Nucleus accumbens (tissue), 56 donors: ENCODE results near the gene NCAPH2.

Experiments
- DNase-seq, 56 donors: peaks; one replicate each; lab custom pipeline; 2025; lab: John Stamatoyannopoulos, UW

The NCAPH2 gene

DNA sequence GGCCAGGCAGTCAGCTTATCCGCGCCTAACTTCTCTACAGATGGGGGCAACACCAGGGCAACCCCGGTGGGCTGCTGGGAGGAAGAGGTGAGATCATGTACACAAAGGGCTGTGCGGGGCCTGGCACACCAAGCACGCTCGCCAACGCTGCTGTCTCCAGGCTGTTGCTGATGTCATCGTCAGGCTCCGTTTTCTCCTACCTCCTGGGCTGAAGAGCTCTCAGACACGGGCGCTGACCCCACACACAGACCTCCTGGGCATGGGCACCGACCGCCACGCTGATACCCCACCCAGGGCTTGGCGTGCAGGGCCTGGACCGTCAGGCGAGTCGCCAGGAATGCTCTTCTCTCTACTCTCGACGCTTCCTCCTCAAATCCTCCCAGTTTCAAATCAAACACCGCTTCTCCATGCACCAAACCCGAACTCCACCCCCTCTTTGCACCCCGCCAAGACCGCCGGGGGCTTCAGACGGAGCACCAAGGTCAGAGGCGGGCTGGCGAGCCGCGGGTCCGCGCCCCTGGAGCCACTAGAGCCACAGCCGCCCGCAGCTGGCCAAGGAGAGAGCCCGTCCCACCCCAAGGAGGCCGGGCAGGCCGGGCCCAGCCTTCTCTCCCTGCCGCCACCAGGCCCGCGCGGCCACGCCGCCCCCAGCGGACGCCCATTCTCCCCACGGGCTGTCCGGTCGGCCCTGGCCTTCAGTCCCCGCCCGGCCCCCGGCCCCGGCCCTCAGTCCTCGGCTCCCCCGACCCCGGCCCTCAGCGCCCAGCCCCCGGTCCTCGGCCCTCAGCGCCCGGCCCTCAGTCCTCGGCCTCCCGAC lies 34.0 kb upstream of the NCAPH2 start:
- peak in 16 of 56 donors; percentile 4 to 41 (median 20) for DNase-seq

DNA sequence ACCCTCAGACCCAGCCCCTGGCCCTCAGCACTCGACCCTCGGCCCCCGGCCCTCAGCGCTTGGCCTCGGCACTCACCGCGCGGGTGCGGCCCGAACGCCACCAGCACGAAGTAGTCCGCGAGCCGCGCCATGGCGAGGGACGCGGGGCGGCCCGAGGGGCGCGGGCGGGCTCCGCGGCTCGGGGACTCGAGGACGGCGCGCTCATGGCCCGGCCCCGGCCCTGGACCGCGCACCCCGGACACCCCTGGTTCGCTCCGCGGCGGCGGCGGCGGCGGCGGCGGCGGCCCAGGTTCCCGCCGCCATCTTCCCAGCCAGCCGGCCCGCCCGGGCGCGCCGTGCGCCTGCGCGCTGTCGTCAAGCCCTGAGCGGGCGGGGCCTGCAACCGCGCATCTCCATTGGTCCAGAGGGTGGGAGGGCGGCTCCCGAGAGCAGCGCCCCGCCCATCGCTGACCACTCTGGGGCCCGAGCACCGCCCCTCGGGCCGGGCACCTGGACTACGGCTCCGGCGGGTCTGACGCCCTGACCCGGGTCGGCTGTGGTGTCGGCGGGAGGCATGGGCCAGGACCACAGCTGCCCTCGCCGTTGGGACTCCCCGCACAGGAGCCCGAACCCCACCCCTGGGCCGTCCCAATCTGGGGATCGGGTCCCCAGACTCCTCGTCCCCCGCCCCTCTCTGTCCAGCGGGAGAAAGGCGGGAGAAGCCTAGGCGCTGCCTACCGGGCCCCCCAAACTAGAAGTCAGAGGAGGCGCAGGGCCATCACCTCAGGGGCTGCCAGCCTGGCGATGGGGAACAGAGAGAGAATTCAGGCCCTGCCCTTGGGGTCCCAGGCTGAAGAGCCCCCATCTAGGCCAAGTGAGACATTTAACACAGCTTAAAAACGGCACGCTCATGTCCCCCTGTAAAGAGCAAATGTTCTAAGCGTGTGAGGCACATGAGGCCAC lies 33.0 kb upstream of the NCAPH2 start, which contains the start of gene SBF1:
TSS of gene SBF1 (minus strand) at position 326 of the 942 bp plus-strand sequence. CDS start at position 131, 195 bp downstream.
- DNase-seq, result peak; percentile 21 to 93 (median 84)

DNA sequence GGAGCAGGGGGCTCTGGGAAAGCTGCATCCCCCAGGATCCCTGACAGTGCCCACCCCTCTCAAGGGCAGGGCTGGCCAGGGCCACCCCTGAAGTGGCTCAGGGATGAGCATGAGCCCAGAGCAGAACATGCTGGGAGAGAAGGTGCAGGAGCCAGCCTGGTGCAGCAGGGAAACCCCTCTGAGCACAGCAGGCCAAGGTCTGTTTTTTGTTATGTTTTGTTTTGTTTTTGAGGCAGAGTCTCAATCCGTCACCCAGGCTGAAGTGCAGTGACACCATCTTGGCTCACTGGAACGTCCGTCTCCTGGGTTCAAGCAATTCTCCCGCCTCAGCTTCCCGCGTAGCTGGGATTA lies 32.4 kb upstream of the NCAPH2 start:
- DNase-seq, result no peak

DNA sequence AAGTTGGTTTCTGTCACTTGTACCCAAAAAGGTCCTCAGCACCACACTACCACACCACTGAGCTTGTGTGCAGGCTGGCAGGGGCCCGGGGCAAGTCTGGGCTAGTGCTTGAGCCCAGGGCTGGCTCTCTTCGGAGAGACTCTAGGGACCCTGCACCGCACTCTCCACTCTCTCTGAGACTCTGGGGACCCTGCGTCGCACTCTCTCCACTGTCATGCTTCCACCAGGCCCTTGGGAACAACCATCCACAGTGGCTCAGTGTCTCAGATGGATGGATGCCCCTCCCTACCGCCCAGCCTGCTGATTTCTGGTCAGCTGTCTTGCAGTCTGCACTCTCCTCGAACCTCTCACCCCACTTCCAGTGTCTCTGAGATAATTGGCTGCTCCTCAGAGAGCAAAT lies 31.2 kb upstream of the NCAPH2 start:
- no peak for DNase-seq

DNA sequence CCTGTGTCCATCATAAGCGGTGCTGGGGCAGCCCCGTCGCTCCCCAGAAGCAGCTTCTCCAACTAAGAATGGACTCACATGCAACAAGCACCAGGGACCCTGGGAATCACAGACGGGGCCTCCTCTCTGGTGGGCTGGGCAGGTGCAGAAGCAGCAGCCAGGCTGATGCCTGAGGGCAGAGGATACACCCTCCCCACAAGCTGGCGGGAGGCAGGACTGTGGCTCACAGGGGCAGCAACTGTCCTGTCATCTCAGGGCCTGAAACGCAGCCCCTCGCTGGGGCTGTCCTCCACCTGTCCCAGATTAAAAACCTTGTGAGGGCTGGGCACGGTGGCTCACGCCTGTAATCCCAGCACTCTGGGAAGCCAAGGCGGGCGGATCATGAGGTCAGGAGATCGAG lies 30.1 kb upstream of the NCAPH2 start:
- DNase-seq, result no peak

DNA sequence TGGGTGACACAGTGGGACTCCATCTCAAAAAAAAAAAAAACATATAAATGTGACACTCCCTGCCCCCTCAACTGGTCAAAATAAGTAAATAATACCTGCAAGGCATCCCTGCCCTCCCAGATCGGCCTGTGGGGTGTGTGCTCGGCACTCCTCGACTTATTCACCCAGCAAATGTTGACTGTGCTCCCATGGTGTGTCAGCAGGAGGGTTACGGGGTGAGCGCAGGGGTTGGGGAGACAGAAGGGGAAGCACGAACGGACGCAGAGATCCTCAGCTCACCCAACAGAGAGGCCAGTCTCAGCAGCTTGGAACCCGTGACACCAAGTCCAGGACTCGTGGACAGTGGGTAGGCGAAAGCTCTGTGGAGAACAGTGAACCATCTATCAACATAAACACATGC lies 28.3 kb upstream of the NCAPH2 start:
- no peak for DNase-seq

DNA sequence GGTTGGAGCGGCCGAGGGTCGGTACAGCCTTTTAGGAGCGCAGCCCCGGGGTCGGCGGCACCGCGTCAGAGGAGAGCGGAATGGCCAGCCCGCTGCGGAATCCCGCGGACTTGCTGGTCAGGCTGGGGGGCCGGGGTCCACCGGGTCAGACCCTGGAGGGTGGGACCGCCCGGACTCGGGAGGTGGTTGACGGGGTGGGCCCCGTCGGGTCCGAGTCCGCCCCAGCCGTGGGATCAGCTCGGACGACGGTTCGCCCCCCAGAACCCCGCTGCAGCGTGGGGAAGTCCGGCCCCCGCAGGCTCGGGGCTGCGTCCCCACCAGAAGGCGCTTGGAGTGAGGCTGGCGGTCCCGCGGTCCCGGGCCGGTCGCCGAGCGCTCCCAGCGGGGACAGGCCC lies 27.0 kb upstream of the NCAPH2 start:
- DNase-seq, result no peak

DNA sequence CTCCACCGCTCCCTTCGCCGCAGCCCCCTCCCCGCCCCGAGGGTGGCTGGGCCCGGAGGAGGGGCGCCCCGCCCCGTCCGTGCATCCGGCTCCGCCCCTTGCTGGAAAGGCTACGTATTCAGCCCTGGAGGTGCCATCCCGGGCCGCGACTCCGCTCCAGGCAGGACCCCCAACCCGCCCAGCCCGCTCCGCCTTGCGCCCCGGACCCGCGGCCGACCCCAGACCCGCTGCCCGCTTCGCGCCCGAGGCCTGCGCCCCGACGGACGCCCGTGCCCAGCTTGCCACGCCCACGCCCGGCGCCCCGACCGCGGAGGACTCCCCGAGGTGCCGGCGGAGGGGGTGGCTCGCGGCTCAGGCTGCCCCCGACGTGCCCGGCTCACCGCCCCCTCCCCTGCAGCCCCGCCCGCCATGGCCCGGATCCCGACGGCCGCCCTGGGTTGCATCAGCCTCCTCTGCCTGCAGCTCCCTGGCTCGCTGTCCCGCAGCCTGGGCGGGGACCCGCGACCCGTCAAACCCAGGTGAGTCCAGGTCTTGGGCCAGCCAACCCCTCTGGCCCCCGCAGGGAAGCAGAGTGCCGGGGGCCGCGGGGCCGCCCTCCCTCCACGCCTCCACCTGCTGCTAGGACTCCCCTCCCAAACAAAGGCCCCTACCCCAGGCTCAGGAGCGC lies 26.5 kb upstream of the NCAPH2 start, which contains the start of gene ADM2:
TSS of gene ADM2 (plus strand) at position 104 of the 667 bp plus-strand sequence. CDS start at position 409, 305 bp downstream.
- peak in 1 of 56 donors; percentile 10 for DNase-seq

DNA sequence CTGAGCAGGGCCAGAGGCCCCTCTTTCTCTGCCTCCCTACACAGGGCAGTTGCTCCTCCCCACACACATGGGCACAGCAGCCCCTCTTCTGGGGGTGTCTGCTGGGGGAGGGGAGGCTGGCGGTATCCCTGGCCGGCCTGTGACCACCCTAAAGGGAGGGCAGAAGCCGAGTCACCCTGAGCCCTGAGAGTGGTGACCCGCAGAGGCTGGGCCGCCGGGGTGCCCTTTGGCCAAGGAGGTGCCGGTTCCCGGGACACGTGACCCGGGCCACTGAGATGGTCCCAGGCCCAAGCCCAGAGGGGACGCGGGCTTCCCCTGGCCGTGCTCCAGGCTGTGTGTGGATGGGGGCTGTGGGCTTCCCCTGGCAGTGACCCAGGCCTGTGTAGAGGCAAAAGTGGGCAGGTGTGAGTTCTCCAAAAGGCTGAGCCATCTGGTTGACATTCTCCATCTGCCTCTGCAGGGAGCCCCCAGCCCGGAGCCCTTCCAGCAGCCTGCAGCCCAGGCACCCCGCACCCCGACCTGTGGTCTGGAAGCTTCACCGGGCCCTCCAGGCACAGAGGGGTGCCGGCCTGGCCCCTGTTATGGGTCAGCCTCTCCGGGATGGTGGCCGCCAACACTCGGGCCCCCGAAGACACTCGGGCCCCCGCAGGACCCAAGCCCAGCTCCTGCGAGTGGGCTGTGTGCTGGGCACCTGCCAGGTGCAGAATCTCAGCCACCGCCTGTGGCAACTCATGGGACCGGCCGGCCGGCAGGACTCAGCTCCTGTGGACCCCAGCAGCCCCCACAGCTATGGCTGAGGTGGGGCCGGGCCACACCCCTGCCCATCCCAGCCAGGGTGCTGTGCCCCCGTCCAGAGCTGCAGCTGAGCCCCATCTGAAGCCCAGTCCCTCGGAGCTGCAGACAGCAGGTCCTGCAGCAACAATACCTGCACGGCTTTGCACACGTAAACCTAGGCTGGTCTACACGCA lies 25.6 kb upstream of the NCAPH2 start:
- DNase-seq, result no peak

DNA sequence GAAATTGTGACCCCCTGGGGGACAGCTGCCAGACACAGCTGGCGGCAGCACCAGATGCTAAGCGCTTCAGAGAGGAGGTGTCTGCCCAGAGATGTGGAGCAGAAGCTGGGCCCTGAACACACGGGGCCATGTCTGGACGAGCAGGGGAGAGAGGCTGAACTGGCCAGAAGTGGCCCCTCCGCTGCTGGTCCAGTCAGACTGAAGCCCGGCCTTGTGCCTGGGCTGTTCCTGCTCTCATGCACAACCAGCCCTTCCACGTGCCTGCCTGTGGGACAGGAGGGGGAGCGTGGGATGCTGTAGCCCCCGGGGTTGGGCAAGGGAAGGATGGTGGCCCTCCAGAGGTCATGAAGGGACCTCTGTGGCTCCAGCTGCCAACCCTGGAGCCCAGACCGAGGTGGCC lies 24.9 kb upstream of the NCAPH2 start:
- no peak for DNase-seq

DNA sequence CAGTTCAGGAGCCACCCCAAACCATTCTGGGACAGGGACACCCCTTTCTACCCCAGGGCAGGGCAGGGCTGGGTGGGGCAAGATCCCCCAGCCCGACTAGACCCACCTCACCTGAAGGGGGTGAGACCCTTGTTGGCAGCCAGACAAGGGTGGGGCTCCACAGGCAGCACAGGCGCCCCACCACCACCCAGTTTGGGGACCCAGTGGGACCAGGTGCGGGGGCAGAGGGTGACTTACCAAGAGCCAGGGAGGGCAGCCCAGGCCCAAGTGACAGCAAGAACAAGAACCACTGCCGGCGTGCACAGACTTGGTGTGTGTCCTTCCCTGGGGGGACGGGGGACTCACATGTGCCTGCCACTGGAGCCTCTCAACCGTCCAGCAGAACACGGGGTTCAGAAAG lies 24.5 kb upstream of the NCAPH2 start:
- DNase-seq, result no peak

DNA sequence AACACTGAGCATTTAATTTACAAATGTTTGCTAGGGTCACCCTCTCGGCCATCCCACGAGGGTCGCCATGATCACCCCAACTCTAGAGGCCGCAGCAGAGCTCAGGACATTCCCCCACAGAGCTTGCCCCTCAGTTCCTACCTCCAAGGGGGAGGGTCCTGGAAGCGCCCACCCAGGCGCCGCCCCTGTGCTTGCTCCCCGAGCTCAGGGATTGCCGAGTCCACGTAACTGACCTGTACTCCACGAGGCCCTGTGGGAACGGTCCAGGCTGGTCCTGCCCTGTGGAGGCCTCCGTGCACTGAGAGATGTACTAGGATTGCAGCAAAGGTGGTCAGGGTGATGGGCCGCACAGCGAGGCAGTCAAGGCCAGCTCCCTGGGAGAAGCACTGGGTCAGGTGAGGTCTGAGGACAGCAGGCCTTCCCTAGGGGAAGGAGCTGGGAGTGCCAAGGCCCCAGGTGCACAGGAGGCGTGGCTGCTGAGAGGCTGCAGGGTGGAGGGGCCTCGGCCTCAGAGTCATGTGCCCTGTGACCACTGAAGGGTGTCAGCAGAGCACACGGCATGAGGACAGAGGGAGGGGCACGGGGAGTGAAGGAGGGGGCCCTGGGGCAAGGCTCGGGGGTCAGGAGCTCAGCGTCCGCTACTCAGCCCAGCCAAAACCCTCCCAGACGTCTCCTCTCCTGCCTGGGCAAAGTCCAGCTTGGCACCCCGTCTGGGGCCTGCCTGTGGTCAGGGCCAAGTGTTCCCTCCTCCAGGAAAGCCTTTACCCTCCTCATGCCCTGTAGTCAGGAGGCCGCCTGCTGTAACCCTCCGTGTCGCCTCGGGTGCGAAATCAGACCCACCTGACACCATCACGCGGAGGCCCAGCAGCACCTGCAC lies 23.8 kb upstream of the NCAPH2 start:
- no peak for DNase-seq

DNA sequence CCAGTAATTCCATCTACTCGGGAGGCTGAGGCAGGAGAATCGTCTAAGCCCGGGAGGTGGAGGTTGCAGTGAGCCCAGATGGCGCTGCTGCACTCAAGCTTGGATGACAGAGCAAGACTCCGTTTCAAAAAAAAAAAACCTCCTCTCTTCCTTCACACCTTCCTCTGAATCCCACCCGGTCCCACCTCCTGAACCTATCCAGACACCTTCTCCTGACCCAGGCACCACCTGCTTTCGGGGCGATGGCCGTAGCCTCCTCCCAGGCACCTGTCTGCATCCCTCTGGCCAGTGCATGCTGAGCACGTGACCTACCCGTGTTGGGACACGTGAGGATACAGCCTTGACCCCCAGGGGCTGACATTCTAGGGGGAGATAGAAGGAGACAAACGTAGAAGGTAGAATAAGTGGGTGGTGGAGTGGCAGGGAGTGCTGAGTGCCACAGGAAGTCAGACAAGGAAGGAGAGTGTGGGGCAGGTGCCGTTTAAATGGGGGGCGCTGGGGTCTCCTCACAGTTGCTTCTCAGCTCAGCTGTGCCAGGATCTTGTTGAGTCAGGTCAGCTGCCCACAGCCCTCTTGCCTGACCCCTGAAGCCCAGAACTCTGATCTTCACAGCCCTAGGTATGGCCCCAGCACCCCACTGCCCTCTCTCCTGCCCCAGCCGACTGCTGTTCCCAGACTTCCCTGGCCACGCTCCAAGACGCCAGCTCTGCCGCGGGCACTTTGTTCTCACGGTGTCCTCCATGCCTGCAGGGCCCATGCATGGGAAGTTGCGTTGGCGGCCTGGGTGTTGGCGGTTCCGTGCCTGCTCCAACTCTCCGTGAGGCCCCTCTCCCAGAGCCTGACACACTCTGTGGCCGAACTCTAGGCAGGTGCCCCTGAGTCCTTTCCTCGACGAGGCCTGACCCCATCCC lies 22.5 kb upstream of the NCAPH2 start:
- DNase-seq, result no peak

DNA sequence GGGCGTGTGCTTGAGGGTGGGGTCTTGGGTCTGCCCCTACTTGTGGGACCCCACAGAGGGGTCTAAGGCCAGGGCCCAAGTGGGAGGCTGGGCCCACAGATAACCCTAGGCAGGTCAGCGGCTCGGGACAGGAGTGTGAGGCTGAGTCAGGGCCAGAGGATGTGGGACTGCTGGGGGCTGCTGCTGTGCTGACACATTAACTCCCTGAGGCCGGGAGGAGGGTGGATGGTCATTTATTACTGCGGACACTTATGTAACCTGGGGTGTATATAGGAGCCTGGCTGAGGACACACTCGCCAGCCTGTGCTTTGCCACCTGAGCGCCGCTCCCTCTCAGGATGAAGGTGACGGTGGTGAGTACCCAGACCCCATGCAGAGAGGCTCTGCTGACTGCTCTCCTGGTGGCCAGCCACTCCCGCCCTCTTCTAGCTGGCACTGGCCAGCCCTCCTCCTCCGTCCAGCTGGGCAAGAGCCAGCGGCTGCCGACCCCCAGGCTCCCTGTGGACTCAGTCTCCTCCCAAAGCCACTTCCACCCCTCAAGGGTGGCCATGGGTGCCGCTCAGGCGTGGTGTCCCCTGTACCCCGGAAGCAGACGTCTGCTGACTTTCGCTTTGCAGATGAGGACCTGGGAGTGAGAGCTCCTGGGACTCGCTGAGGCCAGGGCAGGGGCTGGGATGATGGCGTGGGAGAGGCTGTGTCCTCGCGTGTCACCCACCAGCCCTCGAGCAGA lies 21.3 kb upstream of the NCAPH2 start, which contains the start of gene MIOX:
TSS of gene MIOX (plus strand) at position 299 of the 729 bp plus-strand sequence. CDS start at position 338, 39 bp downstream.
- no peak for DNase-seq

DNA sequence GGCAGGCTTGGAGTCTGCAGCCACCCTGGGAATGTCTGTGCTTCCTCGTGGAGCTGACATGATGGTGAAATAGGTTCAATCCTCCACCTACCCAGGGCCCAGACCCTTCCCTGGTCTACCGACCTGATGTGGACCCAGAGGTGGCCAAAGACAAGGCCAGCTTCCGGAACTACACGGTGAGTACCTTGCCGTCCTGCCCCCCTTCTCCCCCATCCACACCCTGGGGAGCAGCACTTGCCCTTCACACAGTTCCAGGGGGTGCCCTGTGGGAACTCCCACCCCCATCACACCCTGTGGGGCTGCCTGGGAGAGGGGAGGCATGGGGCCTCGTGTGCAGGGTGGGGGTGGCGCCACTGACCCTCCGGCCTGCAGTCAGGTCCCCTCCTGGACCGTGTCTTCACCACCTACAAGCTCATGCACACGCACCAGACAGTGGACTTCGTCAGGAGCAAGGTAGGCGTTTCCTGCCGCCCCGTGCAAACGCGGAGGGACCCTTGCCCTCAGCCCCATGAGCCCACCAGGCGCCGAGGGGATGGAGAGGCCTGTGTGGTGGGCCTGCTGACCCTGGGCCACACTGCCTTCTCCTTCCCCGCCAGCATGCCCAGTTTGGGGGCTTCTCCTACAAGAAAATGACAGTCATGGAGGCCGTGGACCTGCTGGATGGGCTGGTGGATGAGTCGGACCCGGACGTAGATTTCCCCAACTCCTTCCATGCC lies 20.6 kb upstream of the NCAPH2 start:
- no peak for DNase-seq
